Stimulated activated CD4-positive, alpha-beta T cell treated with anti-CD3 and anti-CD28 coated beads, TNF-alpha, amount 100 ng/mL, for 48 hours (primary cell): ENCODE measurements around the gene C2orf76.
"Not testable (repeated sequence)": the region's sequence is repeated elsewhere in the genome, so short reads cannot be mapped to it uniquely, and the experiment has no call there.

Experiments
- DNase-seq, 3 donors: peaks; one replicate each; pipeline ENCODE4 v3.0.0-alpha.2; 2020; ENCODE audit warnings: low read depth in 3 of 3

C2orf76 gene

GRCh38 chr2:119366649-119367471 lies at the start of gene C2orf76, which contains the start of gene DBI:
C2orf76 (minus strand) TSS chr2:119366834; CDS start chr2:119339959, 26,875 bp downstream.
DBI (plus strand) TSS chr2:119366977; CDS start chr2:119367052, 75 bp downstream.
- DNase-seq: peak; percentile 83 to 88 (median 84)

GRCh38 chr2:119415630-119416029 lies 49.0 kb upstream of the C2orf76 start:
- no peak for DNase-seq

- no peak for DNase-seq
Observed at GRCh38 chr2:119414894-119415293, 48.3 kb upstream of the C2orf76 start.

GRCh38 chr2:119409506-119409905 lies 42.9 kb upstream of the C2orf76 start:
- no peak for DNase-seq

GRCh38 chr2:119408221-119408619 lies 41.6 kb upstream of the C2orf76 start:
- no peak for DNase-seq

- peak in 2 of 3 donors; percentile 11 to 12 for DNase-seq
Observed at GRCh38 chr2:119407430-119408220, 41.0 kb upstream of the C2orf76 start.

- no peak for DNase-seq
Observed at GRCh38 chr2:119405151-119405550, 38.5 kb upstream of the C2orf76 start.

GRCh38 chr2:119403618-119404017 lies 37.0 kb upstream of the C2orf76 start:
- not testable (repeated sequence) for DNase-seq

GRCh38 chr2:119402645-119403560 lies 36.3 kb upstream of the C2orf76 start:
- no peak for DNase-seq

GRCh38 chr2:119402106-119402505 lies 35.5 kb upstream of the C2orf76 start:
- no peak for DNase-seq

GRCh38 chr2:119397196-119397595 lies 30.6 kb upstream of the C2orf76 start:
- no peak for DNase-seq

GRCh38 chr2:119393971-119394748 lies 27.5 kb upstream of the C2orf76 start:
- DNase-seq: no peak

- DNase-seq: no peak
Observed at GRCh38 chr2:119389615-119390306, 23.1 kb upstream of the C2orf76 start.

GRCh38 chr2:119387381-119388129 lies 20.9 kb upstream of the C2orf76 start:
- no peak for DNase-seq

GRCh38 chr2:119385466-119385865 lies 18.8 kb upstream of the C2orf76 start:
- DNase-seq: no peak

- no peak for DNase-seq
Observed at GRCh38 chr2:119384971-119385370, 18.3 kb upstream of the C2orf76 start.

- DNase-seq: no peak
Observed at GRCh38 chr2:119383410-119384140, 16.9 kb upstream of the C2orf76 start.

GRCh38 chr2:119378566-119378965 lies 11.9 kb upstream of the C2orf76 start:
- no peak for DNase-seq

GRCh38 chr2:119377993-119378345 lies 11.3 kb upstream of the C2orf76 start:
- no peak for DNase-seq
